HepG2 (cell line): ENCODE results near the gene ALB. TPM values are rescaled to one million over a fixed set of nuclear protein-coding genes. Genes with fewer than 3 reads are reported as not detected.

Experiments used
- ARID4A ChIP-seq: sonication (generic); formaldehyde crosslinking; IDR thresholded peaks from 2 replicates; pipeline ENCODE4 v1.5.0; 2020; ENCODE audit warnings: mild to moderate bottlenecking, missing genetic modification reagents, borderline replicate concordance
- CSRNP2 ChIP-seq: sonication (generic); formaldehyde crosslinking; conservative IDR thresholded peaks from 2 replicates; pipeline ENCODE4 v1.8.0; 2022; ENCODE audit warnings: low read depth, missing genetic modification reagents
- FOXA1 ChIP-seq, 2 experiments: fragments of 450-650 bp in 1 of 2; sonication (generic) in 1 of 2; formaldehyde crosslinking in 1 of 2; IDR thresholded peaks; 2 replicates each; pipeline versions ENCODE4 v1.4.0 to v1.6.1; 2016 to 2020; ENCODE audit warnings: missing genetic modification reagents in 1 of 2
- GMEB1 ChIP-seq: sonication (generic); formaldehyde crosslinking; IDR thresholded peaks from 2 replicates; pipeline ENCODE4 v1.5.1; 2020; ENCODE audit warnings: missing genetic modification reagents, mild to moderate bottlenecking, borderline replicate concordance
- HES4 ChIP-seq: sonication (generic); formaldehyde crosslinking; IDR thresholded peaks from 2 replicates; pipeline ENCODE4 v1.9.0; 2021; ENCODE audit warnings: mild to moderate bottlenecking, missing genetic modification reagents, borderline replicate concordance
- ISX ChIP-seq: sonication (generic); formaldehyde crosslinking; conservative IDR thresholded peaks from 2 replicates; pipeline ENCODE4 v1.5.0; 2020; ENCODE audit warnings: missing genetic modification reagents
- MZF1 ChIP-seq: sonication (generic); formaldehyde crosslinking; IDR thresholded peaks from 2 replicates; pipeline ENCODE4 v1.8.1; 2023; ENCODE audit warnings: mild to moderate bottlenecking, missing genetic modification reagents, borderline replicate concordance
- NFIC ChIP-seq: IDR thresholded peaks from 2 replicates; pipeline ENCODE4 v1.6.1; 2012; ENCODE audit warnings: mild to moderate bottlenecking, low read length, inconsistent platforms
- POLR2A ChIP-seq, 2 experiments: IDR thresholded peaks; 2 replicates each; pipeline ENCODE4 v1.6.1; 2011; ENCODE audit warnings: low read depth in 2 of 2, low read length in 2 of 2, mild to moderate bottlenecking in 1 of 2, moderate library complexity in 1 of 2; ENCODE audit not compliant: insufficient read depth in 1 of 2
- RBM22 ChIP-seq: fragments of 200-400 bp; formaldehyde crosslinking; optimal IDR thresholded peaks from 2 replicates; pipeline ENCODE3; 2017; ENCODE audit warnings: mild to moderate bottlenecking, low read length, moderate library complexity
- SALL1 ChIP-seq: sonication (generic); formaldehyde crosslinking; IDR thresholded peaks from 2 replicates; pipeline ENCODE4 v1.8.0; 2022; ENCODE audit warnings: mild to moderate bottlenecking, missing genetic modification reagents
- SYNCRIP ChIP-seq: fragments of 200-400 bp; formaldehyde crosslinking; IDR thresholded peaks from 2 replicates; pipeline ENCODE4 v1.6.1; 2018; ENCODE audit warnings: mild to moderate bottlenecking, low read depth, low read length; ENCODE audit not compliant: insufficient read depth
- U2AF2 ChIP-seq: fragments of 200-400 bp; formaldehyde crosslinking; IDR thresholded peaks from 2 replicates; pipeline ENCODE4 v1.6.1; 2017; ENCODE audit warnings: low read depth, mild to moderate bottlenecking, low read length
- YY1 ChIP-seq: IDR thresholded peaks from 2 replicates; pipeline ENCODE4 v1.6.1; 2011; ENCODE audit warnings: low read length, low read depth, moderate library complexity, mild to moderate bottlenecking; ENCODE audit not compliant: insufficient read depth, insufficient replicate concordance
- ZBTB3 ChIP-seq: sonication (generic); formaldehyde crosslinking; IDR thresholded peaks from 2 replicates; pipeline ENCODE4 v1.4.0; 2020; ENCODE audit warnings: low read depth, mild to moderate bottlenecking, moderate library complexity, missing genetic modification reagents, borderline replicate concordance
- ZBTB7B ChIP-seq: sonication (generic); formaldehyde crosslinking; IDR thresholded peaks from 2 replicates; pipeline ENCODE4 v1.4.0; 2020; ENCODE audit warnings: missing genetic modification reagents
- ZNF33B ChIP-seq: sonication (generic); formaldehyde crosslinking; IDR thresholded peaks from 2 replicates; pipeline ENCODE4 v1.5.1; 2020; ENCODE audit warnings: mild to moderate bottlenecking, missing genetic modification reagents
- ZNF512 ChIP-seq: sonication (generic); formaldehyde crosslinking; IDR thresholded peaks from 2 replicates; pipeline ENCODE4 v1.4.0; 2020; ENCODE audit warnings: mild to moderate bottlenecking, missing genetic modification reagents
- ZNF713 ChIP-seq: sonication (generic); formaldehyde crosslinking; IDR thresholded peaks from 2 replicates; pipeline ENCODE4 v1.4.0; 2020; ENCODE audit warnings: mild to moderate bottlenecking, missing genetic modification reagents
- ZNF761 ChIP-seq: sonication (generic); formaldehyde crosslinking; conservative IDR thresholded peaks from 2 replicates; pipeline ENCODE4 v1.4.0; 2020; ENCODE audit warnings: mild to moderate bottlenecking, missing genetic modification reagents
- polyA plus RNA-seq, 8 experiments: library from polyadenylated mRNA; depleted of rRNA in 3 of 8; stranded (reverse) in 7 of 8; unstranded in 1 of 8; fragments of >200 nt; fragmentation: Illumina TruSeq in 4 of 8; extraction: Trizol in 4 of 8; gene quantifications; 2 replicates each; pipeline versions ENCODE4 v1.2.1 to v1.2.3, GENCODE V29; 2011 to 2016; ENCODE audit warnings: low read depth in 4 of 8, missing spikeins in 1 of 8, mixed read lengths in 1 of 8; ENCODE audit not compliant: insufficient read depth in 1 of 8
- total RNA-seq, 5 experiments: library from RNA; depleted of rRNA; stranded (reverse); fragments of >200 nt; fragmentation: Illumina TruSeq; extraction: Trizol; gene quantifications; 2 replicates each; pipeline ENCODE4 v1.2.3, GENCODE V29; 2016; ENCODE audit warnings: low read depth in 1 of 5

Gene ALB
- total and polyA plus RNA-seq, 2 of the 13 experiments (the other 11 are each of a cell fraction or from before 2014, with no cell fraction given): 22,259 to 22,625 TPM

- TF ChIP-seq ZBTB3 (CRISPR knock-in tag) (0 out of 2 replicates have a peak, but pooled peaks have one; percentile 29), POLR2A (IDR thresholded peaks at IDR 0.05; ENCODE audit: insufficient read depth in 1 of 2, low read depth in 2 of 2, low read length in 2 of 2) (peak; percentile 47 to 66; a peak in 3 of 4 replicates), CSRNP2 (0 out of 2 replicates have a peak, but pooled peaks have one; percentile 26), MZF1 (no peak), ARID4A (CRISPR knock-in tag) (no peak), ISX (CRISPR knock-in tag) (no peak), HES4 (CRISPR knock-in tag) (no peak), ZNF512 (CRISPR knock-in tag) (no peak), GMEB1 (CRISPR knock-in tag) (no peak), YY1 (no peak), ZNF761 (CRISPR knock-in tag) (no peak), SYNCRIP (no peak), FOXA1 (IDR thresholded peaks at IDR 0.05) (no peak), FOXA1 (CRISPR knock-in tag; IDR thresholded peaks at IDR 0.05) (no peak), SALL1 (no peak; the same call in 1 of the 2 replicates), ZBTB7B (CRISPR knock-in tag) (no peak), RBM22 (peak; percentile 91), U2AF2 (no peak), NFIC (no peak), ZNF33B (CRISPR knock-in tag) (no peak), ZNF713 (no peak)
Observed at GRCh38 chr4:73452953-73453700, 49.0 kb downstream of the ALB start (continued).
